ENCODE results near the gene PHACTR3. TPM values are rescaled to one million over a fixed set of nuclear protein-coding genes. Genes with fewer than 3 reads are reported as not detected.

PHACTR3 gene
- total and polyA plus RNA-seq, 7 experiments from 2014 or later = 0.49 TPM; not detected in 6

DNA sequence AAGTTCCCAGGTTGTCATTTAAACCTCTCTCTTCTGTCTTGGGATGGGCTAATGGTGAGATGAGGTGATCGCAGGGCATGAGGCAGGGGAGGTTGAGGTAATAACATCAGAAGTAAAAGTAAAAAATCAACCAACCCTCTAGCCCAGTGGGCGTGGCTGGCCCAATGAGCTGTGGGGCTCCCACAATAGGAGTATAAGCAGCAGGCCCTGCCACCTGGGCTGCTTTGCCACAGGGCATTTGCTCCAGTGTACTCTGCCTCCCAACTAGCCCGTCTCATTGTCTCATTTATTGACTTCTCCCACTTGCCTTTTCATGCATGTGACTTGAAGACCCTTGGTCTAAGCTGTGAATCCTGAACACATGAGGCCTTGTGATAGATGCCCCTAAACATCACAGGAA, 62.8 kb downstream of the PHACTR3 start:
- Histone ChIP-seq H3K9me3 (ENCODE audit: control insufficient read depth in 2 of 3, low read length in 3 of 3) (no peaks in the 10 kb centered on the region), H3K27me3 (ENCODE audit: control insufficient read depth in 2 of 2, insufficient read depth in 2 of 2, low read length in 2 of 2) (no peaks in the 10 kb centered on the region), H3K36me3 (ENCODE audit: control insufficient read depth in 2 of 3, insufficient read depth in 3 of 3, low read length in 3 of 3) (no peaks in the 10 kb centered on the region), H3K4me1 (ENCODE audit: control insufficient read depth in 2 of 2, insufficient read depth in 2 of 2, low read length in 2 of 2) (no peaks in the 10 kb centered on the region), H3K4me3 (ENCODE audit: low read length) (no peak overlapping the region), H3K27ac (ENCODE audit: low read depth, low read length) (no peak overlapping the region)
- ATAC-seq = no peak
- CTCF ChIA-PET = no interaction called here
- Mint-ChIP-seq H3K27ac (no peak overlapping the region), H3K27me3 (peaks cover 2 to 42% (median 21%) of the 10 kb centered on the region in 5 donors), H3K36me3 (no peaks in the 10 kb centered on the region), H3K4me3 (no peak overlapping the region), H3K9me3 (peaks cover 0 to 7% (median 0%) of the 10 kb centered on the region in 11 donors), H3K4me1 (no peaks in the 10 kb centered on the region)
- POLR2A ChIA-PET = no interaction called here
- DNase-seq = no peak
- intact Hi-C loops (cut with micrococcal nuclease) = no loop called here

DNA sequence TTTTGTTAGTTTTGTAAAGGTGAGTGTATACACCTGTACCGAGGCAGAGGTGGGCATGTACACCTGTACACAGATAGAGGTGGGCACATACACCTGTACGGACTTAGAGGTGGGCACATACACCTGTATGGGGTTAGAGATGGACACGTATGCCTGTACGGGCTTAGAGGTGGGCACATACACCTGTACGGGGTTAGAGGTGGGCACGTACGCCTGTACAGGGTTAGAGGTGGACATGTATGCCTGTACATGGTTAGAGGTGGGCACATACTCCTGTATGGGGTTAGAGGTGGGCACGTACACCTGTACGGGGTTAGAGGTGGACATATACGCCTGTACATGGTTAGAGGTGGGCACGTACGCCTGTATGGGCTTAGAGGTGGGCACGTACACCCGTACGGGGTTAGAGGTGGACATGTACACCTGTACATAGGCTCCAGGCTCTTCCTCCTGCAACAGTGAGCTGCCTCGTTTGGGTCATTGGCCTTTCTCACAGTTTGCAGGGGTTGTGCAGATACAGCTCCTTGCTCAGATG, 63.7 kb downstream of the PHACTR3 start:
- ChIA-PET CTCF (no interaction called here), POLR2A (interaction anchor here (0.6 kb wide), 1 partner anchor 14 kb away, joined by 3 read pairs; no protein-coding TSS in a partner anchor)
- Histone ChIP-seq H3K27ac (ENCODE audit: low read depth, low read length) (no peak overlapping the region), H3K36me3 (ENCODE audit: control insufficient read depth in 2 of 3, insufficient read depth in 3 of 3, low read length in 3 of 3) (no peaks in the 10 kb centered on the region), H3K4me1 (ENCODE audit: control insufficient read depth in 2 of 2, insufficient read depth in 2 of 2, low read length in 2 of 2) (no peaks in the 10 kb centered on the region), H3K27me3 (ENCODE audit: control insufficient read depth in 2 of 2, insufficient read depth in 2 of 2, low read length in 2 of 2) (no peaks in the 10 kb centered on the region), H3K9me3 (ENCODE audit: control insufficient read depth in 2 of 3, low read length in 3 of 3) (no peaks in the 10 kb centered on the region), H3K4me3 (ENCODE audit: low read length) (no peak overlapping the region)
- Mint-ChIP-seq H3K4me1 (no peaks in the 10 kb centered on the region), H3K9me3 (peaks cover 0 to 4% (median 0%) of the 10 kb centered on the region in 11 donors), H3K36me3 (no peaks in the 10 kb centered on the region), H3K27me3 (peaks cover 2 to 40% (median 16%) of the 10 kb centered on the region in 5 donors), H3K27ac (no peak overlapping the region), H3K4me3 (no peak overlapping the region)
- DNase-seq (no peak), ATAC-seq (no peak)
- intact Hi-C loops (cut with micrococcal nuclease) = no loop called here

DNA sequence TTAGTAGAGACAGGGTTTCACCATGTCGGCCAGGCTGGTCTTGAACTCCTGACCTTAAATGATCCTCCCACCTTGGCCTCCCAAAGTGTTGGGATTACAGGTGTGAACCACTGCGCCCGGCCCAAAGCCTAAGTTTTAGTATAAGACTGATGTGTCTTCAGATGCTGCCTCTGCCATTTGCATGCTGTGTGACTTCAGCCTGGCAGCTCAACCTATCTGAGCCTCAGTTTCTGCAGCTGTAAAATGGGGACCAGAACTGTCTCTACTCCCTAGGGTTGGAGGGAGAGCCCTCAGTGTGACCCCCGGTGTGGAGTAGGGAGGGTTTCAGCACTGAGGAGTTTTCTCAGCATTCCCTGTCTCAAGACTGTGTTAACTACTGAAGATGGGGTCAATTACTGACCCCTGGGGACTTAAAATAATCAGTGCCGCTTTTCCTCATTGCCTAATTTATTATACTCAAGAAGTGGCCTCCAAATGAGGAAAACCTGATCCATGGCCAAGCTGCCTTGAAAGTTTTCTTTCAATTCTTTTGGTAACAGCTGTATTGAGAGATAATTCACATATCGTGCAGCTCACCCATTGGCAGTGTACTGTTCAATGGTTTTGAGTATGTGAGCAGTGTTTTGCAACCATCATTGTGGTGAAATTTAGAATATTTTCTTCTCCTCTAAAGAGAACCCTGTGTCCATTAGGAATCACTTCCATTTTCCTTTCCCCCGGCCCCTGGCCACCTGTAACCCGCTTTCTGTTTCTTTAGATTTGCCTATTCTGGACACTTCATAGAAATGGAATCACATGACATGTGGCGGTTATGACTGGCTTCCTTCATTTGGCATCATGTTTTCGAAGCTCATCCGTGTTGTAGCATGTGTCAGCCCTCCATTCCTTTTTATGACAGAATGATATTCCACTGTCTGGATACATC, 64.8 kb downstream of the PHACTR3 start:
- DNase-seq = no peak
- no peak overlapping the region for H3K27ac Mint-ChIP-seq
- no peaks in the 10 kb centered on the region for H3K36me3 Mint-ChIP-seq

DNA sequence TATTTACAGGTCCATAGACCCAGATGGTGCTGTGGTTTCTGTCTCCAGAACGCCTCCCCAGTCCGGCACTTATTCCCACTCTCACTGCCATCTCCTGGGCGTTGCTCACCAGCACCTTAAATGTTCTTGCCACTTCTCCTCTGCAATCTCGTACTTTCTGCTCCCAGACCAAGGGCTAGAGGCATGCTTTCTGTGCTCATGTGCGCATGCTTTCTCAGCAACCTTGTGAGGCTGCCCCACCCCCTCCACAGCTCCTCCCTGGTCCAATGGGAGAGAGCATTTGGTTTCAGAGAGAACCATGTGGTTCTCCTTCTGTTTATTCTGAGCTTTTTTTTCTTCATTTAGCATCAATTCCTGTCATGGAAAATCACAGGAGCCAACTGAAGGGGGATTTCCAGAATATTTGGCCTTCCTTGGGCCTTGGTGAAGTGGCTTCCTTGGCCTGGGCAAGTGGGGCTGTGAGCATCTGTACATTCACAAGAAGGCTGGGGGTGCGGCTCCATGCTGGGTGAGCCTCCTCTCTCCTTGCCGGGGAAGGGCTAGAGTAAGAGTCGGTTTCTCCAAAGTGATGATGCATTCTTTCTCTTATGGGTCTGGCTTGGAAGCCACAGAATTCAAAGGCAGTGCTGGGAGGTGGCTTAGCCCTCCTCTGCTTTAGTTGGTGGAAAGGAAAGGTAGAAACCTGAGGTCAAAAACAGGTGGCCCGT, 66.6 kb downstream of the PHACTR3 start:
- intact Hi-C loops (cut with micrococcal nuclease) = no loop called here
- H3K27ac Mint-ChIP-seq = no peak overlapping the region
- Histone ChIP-seq H3K27me3 (ENCODE audit: control insufficient read depth in 2 of 2, insufficient read depth in 2 of 2, low read length in 2 of 2) (no peaks in the 10 kb centered on the region), H3K4me3 (ENCODE audit: low read length) (no peak overlapping the region), H3K27ac (ENCODE audit: low read depth, low read length) (no peak overlapping the region), H3K9me3 (ENCODE audit: control insufficient read depth in 2 of 3, low read length in 3 of 3) (no peaks in the 10 kb centered on the region), H3K4me1 (ENCODE audit: control insufficient read depth in 2 of 2, insufficient read depth in 2 of 2, low read length in 2 of 2) (no peaks in the 10 kb centered on the region), H3K36me3 (ENCODE audit: control insufficient read depth in 2 of 3, insufficient read depth in 3 of 3, low read length in 3 of 3) (no peaks in the 10 kb centered on the region)
- CTCF ChIA-PET = no interaction called here
- POLR2A ChIA-PET = no interaction called here
- H3K9me3 Mint-ChIP-seq = peaks cover 0 to 4% (median 0%) of the 10 kb centered on the region in 11 donors
- DNase-seq (no peak), ATAC-seq (no peak)
- H3K36me3 Mint-ChIP-seq = no peaks in the 10 kb centered on the region
- no peaks in the 10 kb centered on the region for H3K4me1 Mint-ChIP-seq
- H3K27me3 Mint-ChIP-seq = peaks cover 2 to 35% (median 7%) of the 10 kb centered on the region in 5 donors
- H3K4me3 Mint-ChIP-seq = no peak overlapping the region

More for the DNA sequence above, 64.8 kb downstream of the PHACTR3 start:
- Mint-ChIP-seq H3K4me1 (no peaks in the 10 kb centered on the region), H3K4me3 (no peak overlapping the region), H3K9me3 (peaks cover 0 to 4% (median 0%) of the 10 kb centered on the region in 11 donors), H3K27me3 (peaks cover 2 to 42% (median 16%) of the 10 kb centered on the region in 5 donors)
- ATAC-seq = no peak
- no peak overlapping the region for H3K4me3 ChIP-seq (ENCODE audit: low read length)
- ChIA-PET POLR2A (no interaction called here), CTCF (no interaction called here)
- no peaks in the 10 kb centered on the region for H3K9me3 ChIP-seq (ENCODE audit: control insufficient read depth in 2 of 3, low read length in 3 of 3)
- H3K4me1 ChIP-seq (ENCODE audit: control insufficient read depth in 2 of 2, insufficient read depth in 2 of 2, low read length in 2 of 2) = no peaks in the 10 kb centered on the region
- H3K27me3 ChIP-seq (ENCODE audit: control insufficient read depth in 2 of 2, insufficient read depth in 2 of 2, low read length in 2 of 2) = no peaks in the 10 kb centered on the region
- no peaks in the 10 kb centered on the region for H3K36me3 ChIP-seq (ENCODE audit: control insufficient read depth in 2 of 3, insufficient read depth in 3 of 3, low read length in 3 of 3)
- intact Hi-C loops (cut with micrococcal nuclease) = no loop called here
- no peak overlapping the region for H3K27ac ChIP-seq (ENCODE audit: low read depth, low read length)

DNA sequence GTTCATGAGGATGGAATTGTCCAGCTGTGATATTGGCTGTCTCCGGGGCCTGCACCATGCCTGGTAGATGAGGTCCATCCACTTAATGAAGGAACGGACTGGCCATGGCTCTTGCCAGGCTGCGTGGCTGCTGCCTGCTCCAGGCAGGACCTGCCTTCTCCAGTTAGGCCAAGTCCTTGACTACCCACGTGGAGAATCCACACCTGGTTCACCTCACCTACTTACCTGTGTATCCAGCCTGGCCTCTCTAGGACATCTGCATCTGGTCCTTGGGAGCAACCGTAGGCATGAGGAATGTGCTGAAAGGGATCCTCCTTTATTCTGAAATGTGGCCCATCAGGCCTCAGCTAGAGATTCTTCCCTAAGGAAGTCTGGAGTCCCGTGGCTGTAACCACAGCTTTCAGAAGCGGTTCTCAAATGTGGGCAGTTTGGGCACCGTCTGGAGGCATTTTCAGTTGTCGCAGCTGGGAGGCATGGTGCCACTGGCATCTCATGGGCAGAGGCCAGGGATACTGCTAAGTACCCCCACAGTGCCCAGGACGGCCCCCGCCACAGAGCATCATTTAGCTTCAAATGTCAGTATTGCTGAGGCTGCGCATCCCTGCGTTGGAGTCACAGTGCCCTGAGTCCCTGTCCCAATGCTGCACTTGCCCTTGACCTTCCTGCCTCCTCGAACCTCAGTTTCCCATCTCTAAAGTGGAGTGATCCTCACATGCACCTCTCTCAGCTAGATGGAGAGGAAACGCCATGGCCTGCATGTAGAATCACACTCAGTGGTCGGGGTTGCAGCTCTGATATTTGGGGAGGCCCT, 67.5 kb downstream of the PHACTR3 start:
- DNase-seq (no peak), ATAC-seq (no peak)
- Mint-ChIP-seq H3K27me3 (peaks cover 0 to 35% (median 9%) of the 10 kb centered on the region in 5 donors), H3K4me3 (no peak overlapping the region), H3K36me3 (no peaks in the 10 kb centered on the region), H3K4me1 (no peaks in the 10 kb centered on the region), H3K27ac (no peak overlapping the region), H3K9me3 (peaks cover 0 to 4% (median 0%) of the 10 kb centered on the region in 11 donors)
- Histone ChIP-seq H3K4me3 (ENCODE audit: low read length) (no peak overlapping the region), H3K27ac (ENCODE audit: low read depth, low read length) (no peak overlapping the region), H3K9me3 (ENCODE audit: control insufficient read depth in 2 of 3, low read length in 3 of 3) (no peaks in the 10 kb centered on the region), H3K27me3 (ENCODE audit: control insufficient read depth in 2 of 2, insufficient read depth in 2 of 2, low read length in 2 of 2) (no peaks in the 10 kb centered on the region), H3K36me3 (ENCODE audit: control insufficient read depth in 2 of 3, insufficient read depth in 3 of 3, low read length in 3 of 3) (no peaks in the 10 kb centered on the region), H3K4me1 (ENCODE audit: control insufficient read depth in 2 of 2, insufficient read depth in 2 of 2, low read length in 2 of 2) (no peaks in the 10 kb centered on the region)
- POLR2A ChIA-PET = no interaction called here
- CTCF ChIA-PET = no interaction called here
- intact Hi-C loops (cut with micrococcal nuclease) = no loop called here

DNA sequence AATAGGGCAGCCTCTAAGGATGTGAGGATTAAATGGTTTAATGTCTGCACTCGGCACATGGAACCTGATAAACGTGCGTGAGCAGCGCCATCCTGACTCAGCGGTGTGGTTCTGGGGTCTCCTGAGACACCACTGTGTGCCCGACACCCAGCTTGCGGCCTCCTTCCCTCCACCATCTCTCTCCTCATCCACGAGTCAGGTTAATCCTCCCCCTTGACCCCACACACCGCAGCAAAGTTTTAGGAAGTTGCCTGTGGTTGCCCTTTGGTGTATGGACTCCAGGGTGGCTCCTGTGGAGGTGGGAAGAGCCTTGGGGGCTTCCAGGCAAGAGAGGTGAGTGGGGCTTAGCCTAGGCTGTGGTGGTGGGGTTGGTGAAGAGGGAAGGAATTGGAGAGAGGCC, 68.2 kb downstream of the PHACTR3 start:
- Mint-ChIP-seq H3K9me3 (peaks cover 0 to 4% (median 0%) of the 10 kb centered on the region in 11 donors), H3K27ac (no peak overlapping the region), H3K27me3 (peaks cover 4 to 40% (median 13%) of the 10 kb centered on the region in 5 donors), H3K36me3 (no peaks in the 10 kb centered on the region), H3K4me1 (no peaks in the 10 kb centered on the region), H3K4me3 (no peak overlapping the region)
- intact Hi-C loops (cut with micrococcal nuclease) = no loop called here
- H3K36me3 ChIP-seq (ENCODE audit: control insufficient read depth in 2 of 3, insufficient read depth in 3 of 3, low read length in 3 of 3) = no peaks in the 10 kb centered on the region
- H3K27ac ChIP-seq (ENCODE audit: low read depth, low read length) = no peak overlapping the region
- H3K27me3 ChIP-seq (ENCODE audit: control insufficient read depth in 2 of 2, insufficient read depth in 2 of 2, low read length in 2 of 2) = no peaks in the 10 kb centered on the region
- ATAC-seq (no peak), DNase-seq (no peak)
- no peaks in the 10 kb centered on the region for H3K9me3 ChIP-seq (ENCODE audit: control insufficient read depth in 2 of 3, low read length in 3 of 3)
- H3K4me3 ChIP-seq (ENCODE audit: low read length) = no peak overlapping the region
- H3K4me1 ChIP-seq (ENCODE audit: control insufficient read depth in 2 of 2, insufficient read depth in 2 of 2, low read length in 2 of 2) = no peaks in the 10 kb centered on the region
- ChIA-PET POLR2A (no interaction called here), CTCF (no interaction called here)

Measured in naive thymus-derived CD4-positive, alpha-beta T cell (primary cell).